Activated CD8-positive, alpha-beta T cell treated with anti-CD3 and anti-CD28 coated beads for 36 hours (primary cell): ENCODE data around the gene VTI1A. TPM values are rescaled to one million over a fixed set of nuclear protein-coding genes. Genes with fewer than 3 reads are reported as not detected.

Experiments
- ATAC-seq: fragments of 200-7000 bp; cut with Tn5 transposase; one replicate; pipeline ENCODE4 v1.10.0; 2021; ENCODE audit warnings: mild to moderate bottlenecking, moderate library complexity
- CTCF ChIA-PET: fragments of 350-600 bp; sonication (Branson Sonifier 250); formaldehyde crosslinking; loops from one replicate; lab custom pipeline; 2021; ENCODE audit warnings: antibody characterized with exemption; lab: Charles Lee
- POLR2A ChIA-PET: fragments of 350-600 bp; sonication (Branson Sonifier 250); formaldehyde crosslinking; loops from one replicate; lab custom pipeline; 2021; ENCODE audit warnings: antibody characterized with exemption; lab: Charles Lee
- DNase-seq: peaks from one replicate; pipeline ENCODE4 v3.0.0-alpha.2; 2020
- H3K27ac Mint-ChIP-seq: one replicate; pipeline ENCODE4 v1.8.0; 2021; ENCODE audit warnings: mild to moderate bottlenecking, mixed read lengths
- H3K27me3 Mint-ChIP-seq: one replicate; pipeline ENCODE4 v1.8.0; 2021; ENCODE audit warnings: mixed read lengths
- H3K36me3 Mint-ChIP-seq: one replicate; pipeline ENCODE4 v1.8.0; 2021; ENCODE audit warnings: low read depth, mixed read lengths
- H3K4me1 Mint-ChIP-seq: one replicate; pipeline ENCODE4 v1.8.0; 2021; ENCODE audit warnings: low read depth, mixed read lengths
- H3K4me3 Mint-ChIP-seq: one replicate; pipeline ENCODE4 v1.8.0; 2021; ENCODE audit warnings: mild to moderate bottlenecking, moderate library complexity, mixed read lengths
- H3K9me3 Mint-ChIP-seq: one replicate; pipeline ENCODE4 v1.8.0; 2021; ENCODE audit warnings: mixed read lengths
- intact Hi-C: fragments of 100-400 bp; cut with micrococcal nuclease; formaldehyde crosslinking; loops from one replicate; pipeline ENCODE4 v1.10.0; 2022
- total RNA-seq, 2 experiments: library from RNA; stranded (reverse); gene quantifications; one replicate each; pipeline ENCODE4 v1.2.3, GENCODE V29; 2021
- TF ChIP-seq, protein P1 (sequence below): fragments of 200-600 bp; IDR thresholded peaks from one replicate; pipeline ENCODE4 v1.8.0; 2022; ENCODE audit warnings: antibody characterized with exemption, mild to moderate bottlenecking

The VTI1A gene
- total RNA-seq, 2 experiments from 2014 or later = 29.4 to 30.0 TPM

DNA sequence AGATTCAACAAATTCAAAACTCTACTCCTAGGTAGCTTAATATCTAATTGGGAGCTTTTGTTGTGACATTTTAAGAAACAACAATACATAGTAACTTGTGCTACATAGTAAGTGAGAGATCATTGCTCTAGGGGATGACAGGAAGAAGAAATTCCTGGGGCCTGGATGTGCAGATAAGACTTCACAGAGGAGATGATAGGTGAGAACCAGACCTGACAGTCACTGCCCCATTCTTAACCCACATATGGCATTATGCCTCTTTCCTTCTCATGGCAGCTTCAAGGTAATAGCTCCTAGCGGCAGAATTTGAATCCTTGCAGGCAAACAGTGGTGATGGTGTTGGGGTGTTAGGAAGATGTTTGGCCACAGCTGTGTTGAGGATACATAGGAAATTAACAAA, 233.6 kb downstream of the VTI1A start:
- intact Hi-C loops = no loop called here

DNA sequence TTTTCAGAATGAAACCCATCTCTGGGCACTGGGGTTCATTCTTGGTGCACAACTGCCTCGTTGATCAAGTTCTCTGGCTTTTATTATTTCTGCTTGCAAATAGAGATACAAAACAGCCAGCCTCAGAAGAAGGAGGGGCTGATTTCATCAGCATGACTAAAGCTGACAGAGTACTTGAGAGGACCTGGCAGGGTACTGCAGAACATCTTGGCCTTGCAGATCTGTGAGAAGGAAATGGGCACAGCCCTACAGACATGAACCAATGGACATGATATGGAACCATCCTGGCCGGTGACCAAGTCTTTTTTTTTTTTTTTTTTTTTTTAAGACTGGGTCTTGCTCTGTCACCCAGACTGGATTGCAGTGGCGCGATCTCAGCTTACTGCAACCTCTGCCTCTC, 240.6 kb downstream of the VTI1A start:
- POLR2A ChIA-PET = no interaction called here
- TF ChIP-seq, protein P1, sequence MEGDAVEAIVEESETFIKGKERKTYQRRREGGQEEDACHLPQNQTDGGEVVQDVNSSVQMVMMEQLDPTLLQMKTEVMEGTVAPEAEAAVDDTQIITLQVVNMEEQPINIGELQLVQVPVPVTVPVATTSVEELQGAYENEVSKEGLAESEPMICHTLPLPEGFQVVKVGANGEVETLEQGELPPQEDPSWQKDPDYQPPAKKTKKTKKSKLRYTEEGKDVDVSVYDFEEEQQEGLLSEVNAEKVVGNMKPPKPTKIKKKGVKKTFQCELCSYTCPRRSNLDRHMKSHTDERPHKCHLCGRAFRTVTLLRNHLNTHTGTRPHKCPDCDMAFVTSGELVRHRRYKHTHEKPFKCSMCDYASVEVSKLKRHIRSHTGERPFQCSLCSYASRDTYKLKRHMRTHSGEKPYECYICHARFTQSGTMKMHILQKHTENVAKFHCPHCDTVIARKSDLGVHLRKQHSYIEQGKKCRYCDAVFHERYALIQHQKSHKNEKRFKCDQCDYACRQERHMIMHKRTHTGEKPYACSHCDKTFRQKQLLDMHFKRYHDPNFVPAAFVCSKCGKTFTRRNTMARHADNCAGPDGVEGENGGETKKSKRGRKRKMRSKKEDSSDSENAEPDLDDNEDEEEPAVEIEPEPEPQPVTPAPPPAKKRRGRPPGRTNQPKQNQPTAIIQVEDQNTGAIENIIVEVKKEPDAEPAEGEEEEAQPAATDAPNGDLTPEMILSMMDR = no peak
- CTCF ChIA-PET = no interaction called here
- Mint-ChIP-seq H3K27ac (no peak overlapping the region), H3K4me1 (no peaks in the 10 kb centered on the region), H3K27me3 (no peaks in the 10 kb centered on the region), H3K36me3 (peaks cover 3% of the 10 kb centered on the region), H3K4me3 (no peak overlapping the region), H3K9me3 (no peaks in the 10 kb centered on the region)
- ATAC-seq (no peak), DNase-seq (no peak)
- intact Hi-C loops = no loop called here

More for the DNA sequence above, 233.6 kb downstream of the VTI1A start:
- H3K4me3 Mint-ChIP-seq = no peak overlapping the region
- H3K27me3 Mint-ChIP-seq = no peaks in the 10 kb centered on the region
- no peak for ATAC-seq
- peaks cover 3% of the 10 kb centered on the region for H3K36me3 Mint-ChIP-seq
- POLR2A ChIA-PET = no interaction called here
- no peaks in the 10 kb centered on the region for H3K4me1 Mint-ChIP-seq
- H3K9me3 Mint-ChIP-seq = no peaks in the 10 kb centered on the region
- CTCF ChIA-PET = interaction anchor here (1.1 to 1.2 kb wide), 2 partner anchors 9 to 11 kb away, joined by 3 read pairs; no protein-coding TSS in a partner anchor
- no peak overlapping the region for H3K27ac Mint-ChIP-seq
- DNase-seq = no peak
- TF ChIP-seq, protein P1 = no peak

DNA sequence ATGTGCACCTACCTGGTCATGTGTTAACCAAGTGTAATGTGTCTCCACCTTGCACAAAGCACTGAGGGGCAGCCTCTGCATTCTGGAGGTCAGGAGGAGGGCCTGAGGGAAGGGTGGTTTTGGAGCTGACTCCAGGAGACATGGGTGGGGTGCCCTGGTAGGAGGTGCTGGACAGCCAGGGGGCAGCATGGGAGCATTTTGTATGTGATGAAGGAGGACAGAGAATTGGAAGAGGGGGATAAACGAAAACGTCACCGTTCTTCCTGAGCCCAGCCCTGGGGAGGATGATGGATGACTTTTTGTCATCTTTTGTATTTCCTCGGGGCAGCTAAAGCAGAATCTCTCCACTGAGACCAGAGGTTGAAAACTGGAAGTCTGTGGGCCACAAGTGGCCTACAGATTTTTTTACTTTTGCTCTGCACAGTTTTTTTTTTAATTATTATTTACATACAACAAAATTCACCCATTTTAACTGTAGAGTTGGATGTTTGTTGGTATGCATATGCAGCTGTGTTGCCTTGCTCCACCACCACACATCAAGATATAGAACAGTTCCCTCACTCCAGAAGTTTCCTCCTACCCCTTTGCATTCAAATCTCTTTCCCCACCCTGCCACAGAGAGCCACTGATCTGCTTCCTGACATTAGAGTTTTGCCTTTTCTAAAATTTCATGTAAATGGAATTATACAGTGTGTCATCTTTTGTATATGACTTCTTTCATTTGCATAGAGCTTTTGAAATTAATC, 242.5 kb downstream of the VTI1A start:
- ATAC-seq (no peak), DNase-seq (peak; percentile 14)
- Mint-ChIP-seq H3K4me1 (no peaks in the 10 kb centered on the region), H3K4me3 (no peak overlapping the region), H3K36me3 (peaks cover 3% of the 10 kb centered on the region), H3K27me3 (no peaks in the 10 kb centered on the region), H3K9me3 (no peaks in the 10 kb centered on the region), H3K27ac (no peak overlapping the region)
- POLR2A ChIA-PET = no interaction called here
- intact Hi-C loops = no loop called here
- CTCF ChIA-PET = no interaction called here
- TF ChIP-seq, protein P1 = no peak

DNA sequence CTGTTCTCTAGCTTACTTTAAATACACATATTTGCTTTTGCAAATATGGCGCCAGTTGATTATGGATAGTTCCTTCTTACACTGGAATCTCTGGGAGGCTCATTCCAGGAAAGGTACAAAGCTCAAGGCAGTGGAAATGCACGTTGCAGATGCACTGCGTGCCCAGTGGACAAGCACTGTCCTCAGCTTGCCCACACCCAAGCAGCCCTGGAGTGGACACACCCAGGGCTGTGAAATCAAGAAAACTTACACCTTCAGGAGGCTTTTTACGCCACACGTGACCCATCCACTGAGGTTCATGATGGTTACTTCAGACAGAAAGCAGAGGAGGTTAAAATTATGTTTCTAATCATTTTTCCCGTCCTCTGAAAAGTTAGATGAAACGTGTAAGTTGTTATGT, 248.5 kb downstream of the VTI1A start:
- ATAC-seq (no peak), DNase-seq (no peak)
- ChIA-PET POLR2A (no interaction called here), CTCF (no interaction called here)
- intact Hi-C loops = no loop called here
- Mint-ChIP-seq H3K4me1 (no peaks in the 10 kb centered on the region), H3K9me3 (no peaks in the 10 kb centered on the region), H3K4me3 (no peak overlapping the region), H3K36me3 (peaks cover 5% of the 10 kb centered on the region), H3K27ac (no peak overlapping the region), H3K27me3 (no peaks in the 10 kb centered on the region)
- TF ChIP-seq, protein P1 = no peak

DNA sequence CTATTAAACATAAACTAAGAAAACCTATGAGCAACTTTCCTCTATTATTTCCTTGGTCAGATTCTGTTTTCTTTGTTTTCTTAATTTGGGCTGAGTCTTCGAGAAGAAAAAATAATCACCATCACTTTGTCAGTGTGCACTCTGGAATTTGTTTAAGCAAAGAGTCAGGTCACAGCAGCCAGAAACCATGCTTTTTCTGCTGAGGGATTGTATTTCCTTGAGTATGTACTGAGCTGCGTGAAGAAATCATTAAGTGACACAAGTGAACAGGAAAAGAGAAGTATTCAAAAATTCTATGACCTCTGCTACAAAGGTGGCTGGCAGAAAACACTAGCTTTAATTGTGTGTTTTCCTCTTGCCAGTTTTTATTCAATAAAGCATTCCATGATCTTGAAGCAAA, 249.6 kb downstream of the VTI1A start:
- DNase-seq = no peak
- H3K27me3 Mint-ChIP-seq = no peaks in the 10 kb centered on the region
- TF ChIP-seq, protein P1 = no peak
- peaks cover 5% of the 10 kb centered on the region for H3K36me3 Mint-ChIP-seq
- H3K4me3 Mint-ChIP-seq = no peak overlapping the region
- no peak for ATAC-seq
- intact Hi-C loops = no loop called here
- ChIA-PET CTCF (no interaction called here), POLR2A (no interaction called here)
- H3K4me1 Mint-ChIP-seq = no peaks in the 10 kb centered on the region
- no peaks in the 10 kb centered on the region for H3K9me3 Mint-ChIP-seq
- no peak overlapping the region for H3K27ac Mint-ChIP-seq
